ENCODE data around the gene PHF23.
A peak's percentile ranks its signal among the peaks of the same experiment; 100 is the strongest.
"Not testable (repeated sequence)": the region's sequence is repeated elsewhere in the genome, so short reads cannot be mapped to it uniquely, and the experiment has no call there.

PHF23 gene

GRCh38 chr17:7258731-7259554, 19.7 kb upstream of the PHF23 start:
- no peak for DNase-seq (ENCODE audit: low spot score)

- DNase-seq (ENCODE audit: low spot score), result no peak
Measured at GRCh38 chr17:7256766-7257456, 17.7 kb upstream of the PHF23 start.

GRCh38 chr17:7254511-7254910, 15.3 kb upstream of the PHF23 start:
- DNase-seq (ENCODE audit: low spot score), result no peak

- DNase-seq (ENCODE audit: low spot score), result no peak
Measured at GRCh38 chr17:7253082-7253481, 13.8 kb upstream of the PHF23 start.

- DNase-seq (ENCODE audit: low spot score), result peak; percentile 94
Measured at GRCh38 chr17:7252176-7253043, 13.2 kb upstream of the PHF23 start, which contains the start of gene ELP5. Gene ELP5, plus strand, starts transcription at chr17:7252215. Its CDS starts 336 bp downstream, at chr17:7252551.

- peak; percentile 100 for DNase-seq (ENCODE audit: low spot score)
Measured at GRCh38 chr17:7251661-7252175, 12.5 kb upstream of the PHF23 start, which contains the start of gene CTDNEP1. Gene CTDNEP1, minus strand, starts transcription at chr17:7251734. Its CDS starts 438 bp downstream, at chr17:7251296.

GRCh38 chr17:7250695-7251627, 11.7 kb upstream of the PHF23 start:
- no peak for DNase-seq (ENCODE audit: low spot score)

- DNase-seq (ENCODE audit: low spot score), result no peak
Measured at GRCh38 chr17:7249830-7250229, 10.6 kb upstream of the PHF23 start.

GRCh38 chr17:7249214-7249613, 10.0 kb upstream of the PHF23 start:
- DNase-seq (ENCODE audit: low spot score), result no peak

GRCh38 chr17:7248796-7249195, 9.5 kb upstream of the PHF23 start:
- DNase-seq (ENCODE audit: low spot score), result no peak

GRCh38 chr17:7246779-7247178, 7.5 kb upstream of the PHF23 start:
- no peak for DNase-seq (ENCODE audit: low spot score)

GRCh38 chr17:7243838-7244237, 4.6 kb upstream of the PHF23 start:
- DNase-seq (ENCODE audit: low spot score), result not testable (repeated sequence)

GRCh38 chr17:7243453-7243729, 4.1 kb upstream of the PHF23 start:
- no peak for DNase-seq (ENCODE audit: low spot score)

GRCh38 chr17:7242717-7243452, 3.6 kb upstream of the PHF23 start:
- DNase-seq (ENCODE audit: low spot score), result peak; percentile 96

GRCh38 chr17:7241783-7242716, 2.8 kb upstream of the PHF23 start, which contains the start of gene GABARAP:
Gene GABARAP, minus strand, starts transcription at chr17:7242449. Its CDS starts 119 bp downstream, at chr17:7242330.
- DNase-seq (ENCODE audit: low spot score), result peak; percentile 87

GRCh38 chr17:7241090-7241733, 2.0 kb upstream of the PHF23 start:
- DNase-seq (ENCODE audit: low spot score), result no peak

GRCh38 chr17:7240375-7240774, 1.1 kb upstream of the PHF23 start:
- DNase-seq (ENCODE audit: low spot score), result no peak

GRCh38 chr17:7238420-7239090, 702 bp downstream of the PHF23 start:
- peak; percentile 37 for DNase-seq (ENCODE audit: low spot score)
